ENCODE measurements around the gene CASP12.
"Not testable (repeated sequence)": the region's sequence is repeated elsewhere in the genome, so short reads cannot be mapped to it uniquely, and the experiment has no call there.

Gene CASP12

GRCh38 chr11:104897891-104898684 lies at the start of gene CASP12:
CASP12 (minus strand) TSS chr11:104898460.
- Histone ChIP-seq H3K36me3 (ENCODE audit: insufficient read depth, low read depth, low read length) (no peaks in the 10 kb centered on the region), H3K27me3 (ENCODE audit: insufficient read depth, low read length) (no peaks in the 10 kb centered on the region), H3K9ac (ENCODE audit: low read depth, low read length) (no peak within 1 kb of the TSS), H3K4me1 (ENCODE audit: insufficient read depth, low read length) (peaks cover 8% of the 10 kb centered on the region; the same call in 1 of the 2 replicates), H3K27ac (ENCODE audit: low read length) (no peak within 1 kb of the TSS), H3K4me3 (ENCODE audit: low read length) (no peak within 1 kb of the TSS), H3K9me3 (ENCODE audit: insufficient read depth, low read depth, low read length) (no peaks in the 10 kb centered on the region)

- Histone ChIP-seq H3K36me3 (ENCODE audit: insufficient read depth, low read depth, low read length) (no peaks in the 10 kb centered on the region), H3K27ac (ENCODE audit: low read length) (no peak overlapping the region), H3K9ac (ENCODE audit: low read depth, low read length) (no peak overlapping the region), H3K4me1 (ENCODE audit: insufficient read depth, low read length) (no peaks in the 10 kb centered on the region), H3K27me3 (ENCODE audit: insufficient read depth, low read length) (no peaks in the 10 kb centered on the region), H3K9me3 (ENCODE audit: insufficient read depth, low read depth, low read length) (no peaks in the 10 kb centered on the region), H3K4me3 (ENCODE audit: low read length) (no peak overlapping the region)
Measured at GRCh38 chr11:104946907-104947306, 48.6 kb upstream of the CASP12 start.

- Histone ChIP-seq H3K4me1 (ENCODE audit: insufficient read depth, low read length) (no peaks in the 10 kb centered on the region), H3K9ac (ENCODE audit: low read depth, low read length) (no peak overlapping the region), H3K9me3 (ENCODE audit: insufficient read depth, low read depth, low read length) (no peaks in the 10 kb centered on the region), H3K27ac (ENCODE audit: low read length) (no peak overlapping the region), H3K27me3 (ENCODE audit: insufficient read depth, low read length) (no peaks in the 10 kb centered on the region), H3K36me3 (ENCODE audit: insufficient read depth, low read depth, low read length) (no peaks in the 10 kb centered on the region), H3K4me3 (ENCODE audit: low read length) (no peak overlapping the region)
Measured at GRCh38 chr11:104944076-104944475, 45.8 kb upstream of the CASP12 start.

GRCh38 chr11:104943561-104943960 lies 45.3 kb upstream of the CASP12 start:
- Histone ChIP-seq H3K9me3 (ENCODE audit: insufficient read depth, low read depth, low read length) (no peaks in the 10 kb centered on the region), H3K4me1 (ENCODE audit: insufficient read depth, low read length) (no peaks in the 10 kb centered on the region), H3K27ac (ENCODE audit: low read length) (no peak overlapping the region), H3K36me3 (ENCODE audit: insufficient read depth, low read depth, low read length) (no peaks in the 10 kb centered on the region), H3K27me3 (ENCODE audit: insufficient read depth, low read length) (no peaks in the 10 kb centered on the region), H3K9ac (ENCODE audit: low read depth, low read length) (no peak overlapping the region), H3K4me3 (ENCODE audit: low read length) (no peak overlapping the region)

GRCh38 chr11:104934594-104934993 lies 36.3 kb upstream of the CASP12 start:
- no peak overlapping the region for H3K4me3 ChIP-seq (ENCODE audit: low read length)
- H3K27me3 ChIP-seq (ENCODE audit: insufficient read depth, low read length): no peaks in the 10 kb centered on the region
- H3K36me3 ChIP-seq (ENCODE audit: insufficient read depth, low read depth, low read length): no peaks in the 10 kb centered on the region
- H3K4me1 ChIP-seq (ENCODE audit: insufficient read depth, low read length): no peaks in the 10 kb centered on the region
- H3K9me3 ChIP-seq (ENCODE audit: insufficient read depth, low read depth, low read length): no peaks in the 10 kb centered on the region
- H3K27ac ChIP-seq (ENCODE audit: low read length): no peak overlapping the region
- no peak overlapping the region for H3K9ac ChIP-seq (ENCODE audit: low read depth, low read length)

- not testable (repeated sequence) for H3K4me3 ChIP-seq (ENCODE audit: low read length); H3K9ac ChIP-seq (ENCODE audit: low read depth, low read length); H3K36me3 ChIP-seq (ENCODE audit: insufficient read depth, low read depth, low read length); H3K27ac ChIP-seq (ENCODE audit: low read length); H3K9me3 ChIP-seq (ENCODE audit: insufficient read depth, low read depth, low read length); H3K4me1 ChIP-seq (ENCODE audit: insufficient read depth, low read length); H3K27me3 ChIP-seq (ENCODE audit: insufficient read depth, low read length)
Measured at GRCh38 chr11:104934073-104934472, 35.8 kb upstream of the CASP12 start.

- no peaks in the 10 kb centered on the region for H3K9me3 ChIP-seq (ENCODE audit: insufficient read depth, low read depth, low read length)
- no peak overlapping the region for H3K27ac ChIP-seq (ENCODE audit: low read length)
- H3K4me3 ChIP-seq (ENCODE audit: low read length): no peak overlapping the region
- H3K4me1 ChIP-seq (ENCODE audit: insufficient read depth, low read length): no peaks in the 10 kb centered on the region
- no peaks in the 10 kb centered on the region for H3K27me3 ChIP-seq (ENCODE audit: insufficient read depth, low read length)
- no peak overlapping the region for H3K9ac ChIP-seq (ENCODE audit: low read depth, low read length)
- no peaks in the 10 kb centered on the region for H3K36me3 ChIP-seq (ENCODE audit: insufficient read depth, low read depth, low read length)
Measured at GRCh38 chr11:104928811-104929210, 30.6 kb upstream of the CASP12 start.

GRCh38 chr11:104926771-104927611 lies 28.7 kb upstream of the CASP12 start:
- H3K36me3 ChIP-seq (ENCODE audit: insufficient read depth, low read depth, low read length): no peaks in the 10 kb centered on the region
- H3K27ac ChIP-seq (ENCODE audit: low read length): no peak overlapping the region
- no peak overlapping the region for H3K9ac ChIP-seq (ENCODE audit: low read depth, low read length)
- no peaks in the 10 kb centered on the region for H3K4me1 ChIP-seq (ENCODE audit: insufficient read depth, low read length)
- H3K27me3 ChIP-seq (ENCODE audit: insufficient read depth, low read length): no peaks in the 10 kb centered on the region
- H3K9me3 ChIP-seq (ENCODE audit: insufficient read depth, low read depth, low read length): no peaks in the 10 kb centered on the region
- H3K4me3 ChIP-seq (ENCODE audit: low read length): no peak overlapping the region

GRCh38 chr11:104925850-104926249 lies 27.6 kb upstream of the CASP12 start:
- no peaks in the 10 kb centered on the region for H3K36me3 ChIP-seq (ENCODE audit: insufficient read depth, low read depth, low read length)
- no peaks in the 10 kb centered on the region for H3K9me3 ChIP-seq (ENCODE audit: insufficient read depth, low read depth, low read length)
- H3K9ac ChIP-seq (ENCODE audit: low read depth, low read length): no peak overlapping the region
- no peaks in the 10 kb centered on the region for H3K27me3 ChIP-seq (ENCODE audit: insufficient read depth, low read length)
- no peak overlapping the region for H3K4me3 ChIP-seq (ENCODE audit: low read length)
- no peaks in the 10 kb centered on the region for H3K4me1 ChIP-seq (ENCODE audit: insufficient read depth, low read length)
- no peak overlapping the region for H3K27ac ChIP-seq (ENCODE audit: low read length)

- H3K9ac ChIP-seq (ENCODE audit: low read depth, low read length): no peak overlapping the region
- H3K4me1 ChIP-seq (ENCODE audit: insufficient read depth, low read length): no peaks in the 10 kb centered on the region
- no peaks in the 10 kb centered on the region for H3K27me3 ChIP-seq (ENCODE audit: insufficient read depth, low read length)
- no peaks in the 10 kb centered on the region for H3K36me3 ChIP-seq (ENCODE audit: insufficient read depth, low read depth, low read length)
- no peak overlapping the region for H3K27ac ChIP-seq (ENCODE audit: low read length)
- H3K4me3 ChIP-seq (ENCODE audit: low read length): no peak overlapping the region
- H3K9me3 ChIP-seq (ENCODE audit: insufficient read depth, low read depth, low read length): no peaks in the 10 kb centered on the region
Measured at GRCh38 chr11:104918113-104918824, 20.0 kb upstream of the CASP12 start.

- no peak overlapping the region for H3K27ac ChIP-seq (ENCODE audit: low read length)
- no peak overlapping the region for H3K9ac ChIP-seq (ENCODE audit: low read depth, low read length)
- H3K27me3 ChIP-seq (ENCODE audit: insufficient read depth, low read length): no peaks in the 10 kb centered on the region
- H3K9me3 ChIP-seq (ENCODE audit: insufficient read depth, low read depth, low read length): no peaks in the 10 kb centered on the region
- no peaks in the 10 kb centered on the region for H3K36me3 ChIP-seq (ENCODE audit: insufficient read depth, low read depth, low read length)
- H3K4me3 ChIP-seq (ENCODE audit: low read length): no peak overlapping the region
- H3K4me1 ChIP-seq (ENCODE audit: insufficient read depth, low read length): no peaks in the 10 kb centered on the region
Measured at GRCh38 chr11:104917271-104918112, 19.2 kb upstream of the CASP12 start.

All from iPS-20b (cell line).